Trophoblast cell (in vitro differentiated cells and primary cell): ENCODE results near the gene HGFAC.

ENCODE experiments used
- DNase-seq, 2 donors: peaks; one replicate each; pipeline ENCODE4 v3.0.0-alpha.2; 2016
- H2AFZ ChIP-seq: 2 replicates; pipeline ENCODE4 v1.6.1; 2013; ENCODE audit warnings: low read length, moderate library complexity, mild to moderate bottlenecking; ENCODE audit not compliant: insufficient read depth, poor library complexity
- H2AK5ac ChIP-seq: 2 replicates; pipeline ENCODE4 v1.6.1; 2013; ENCODE audit warnings: mild to moderate bottlenecking, low read length
- H2BK120ac ChIP-seq: 2 replicates; pipeline ENCODE4 v1.6.1; 2013; ENCODE audit warnings: low read length, mild to moderate bottlenecking, moderate library complexity; ENCODE audit not compliant: insufficient read depth, poor library complexity
- H2BK12ac ChIP-seq: 2 replicates; pipeline ENCODE4 v1.6.1; 2013; ENCODE audit warnings: mild to moderate bottlenecking, low read length, moderate library complexity
- H2BK5ac ChIP-seq: 2 replicates; pipeline ENCODE4 v1.6.1; 2013; ENCODE audit warnings: low read length, low read depth, moderate library complexity, mild to moderate bottlenecking; ENCODE audit not compliant: poor library complexity
- H3K14ac ChIP-seq: 2 replicates; pipeline ENCODE4 v1.6.1; 2013; ENCODE audit warnings: mild to moderate bottlenecking, low read length
- H3K18ac ChIP-seq: 2 replicates; pipeline ENCODE4 v1.6.1; 2013; ENCODE audit warnings: mild to moderate bottlenecking, low read length
- H3K23ac ChIP-seq: 2 replicates; pipeline ENCODE4 v1.6.1; 2013; ENCODE audit warnings: low read length
- H3K27ac ChIP-seq: 2 replicates; pipeline ENCODE4 v1.5.1; 2013; ENCODE audit warnings: low read depth, mild to moderate bottlenecking, inconsistent platforms, low read length, moderate library complexity
- H3K27me3 ChIP-seq: 2 replicates; pipeline ENCODE4 v1.6.1; 2013; ENCODE audit warnings: inconsistent platforms, mild to moderate bottlenecking, low read length, moderate library complexity; ENCODE audit not compliant: insufficient read depth
- H3K36me3 ChIP-seq, 2 experiments: 1 replicate in 1 of 2; 2 replicates in 1 of 2; pipeline ENCODE4 v1.6.1; 2013; ENCODE audit warnings: low read length in 2 of 2, mild to moderate bottlenecking in 2 of 2, moderate library complexity in 1 of 2; ENCODE audit not compliant: insufficient read depth in 2 of 2, control insufficient read depth in 1 of 2
- H3K4ac ChIP-seq: 2 replicates; pipeline ENCODE4 v1.6.1; 2013; ENCODE audit warnings: low read depth, mild to moderate bottlenecking, low read length, moderate library complexity
- H3K4me1 ChIP-seq, 2 experiments: 1 replicate in 1 of 2; 2 replicates in 1 of 2; pipeline ENCODE4 v1.6.1; 2013; ENCODE audit warnings: low read length in 2 of 2, mild to moderate bottlenecking in 2 of 2, moderate library complexity in 1 of 2; ENCODE audit not compliant: insufficient read depth in 2 of 2, control insufficient read depth in 1 of 2
- H3K4me2 ChIP-seq: 2 replicates; pipeline ENCODE4 v1.6.1; 2013; ENCODE audit warnings: inconsistent platforms, mild to moderate bottlenecking, low read length, moderate library complexity
- H3K4me3 ChIP-seq: 2 replicates; pipeline ENCODE4 v1.5.1; 2013; ENCODE audit warnings: mild to moderate bottlenecking, low read depth, low read length, inconsistent platforms
- H3K79me1 ChIP-seq: one replicate; pipeline ENCODE4 v1.6.1; 2013; ENCODE audit warnings: low read length
- H3K79me2 ChIP-seq: 2 replicates; pipeline ENCODE4 v1.6.1; 2013; ENCODE audit warnings: low read length, mild to moderate bottlenecking; ENCODE audit not compliant: control insufficient read depth, insufficient read depth, poor library complexity
- H3K9ac ChIP-seq: 2 replicates; pipeline ENCODE4 v1.6.1; 2013; ENCODE audit warnings: mild to moderate bottlenecking, low read length
- H3K9me3 ChIP-seq: 2 replicates; pipeline ENCODE4 v1.6.1; 2013; ENCODE audit warnings: low read depth, mild to moderate bottlenecking, control low read depth, inconsistent platforms, low read length; ENCODE audit not compliant: insufficient read depth
- H4K12ac ChIP-seq: 2 replicates; pipeline ENCODE4 v1.6.1; 2013; ENCODE audit warnings: low read depth, mild to moderate bottlenecking, low read length, moderate library complexity
- H4K8ac ChIP-seq: 2 replicates; pipeline ENCODE4 v1.6.1; 2013; ENCODE audit warnings: low read depth, mild to moderate bottlenecking, low read length, moderate library complexity
- H4K91ac ChIP-seq: one replicate; pipeline ENCODE4 v1.6.1; 2013; ENCODE audit warnings: low read depth, mild to moderate bottlenecking, low read length, moderate library complexity
- WGBS: extraction: QIAGEN DNeasy Blood & Tissue Kit; methylation state at CpG from one replicate; pipeline ENCODE4 v1.1.7; 2013; ENCODE audit warnings: missing lambda C conversion rate; ENCODE audit not compliant: insufficient read length, insufficient coverage; ENCODE audit errors: extremely low coverage; 5-methylcytosine and 5-hydroxymethylcytosine counted together

The HGFAC gene

DNA sequence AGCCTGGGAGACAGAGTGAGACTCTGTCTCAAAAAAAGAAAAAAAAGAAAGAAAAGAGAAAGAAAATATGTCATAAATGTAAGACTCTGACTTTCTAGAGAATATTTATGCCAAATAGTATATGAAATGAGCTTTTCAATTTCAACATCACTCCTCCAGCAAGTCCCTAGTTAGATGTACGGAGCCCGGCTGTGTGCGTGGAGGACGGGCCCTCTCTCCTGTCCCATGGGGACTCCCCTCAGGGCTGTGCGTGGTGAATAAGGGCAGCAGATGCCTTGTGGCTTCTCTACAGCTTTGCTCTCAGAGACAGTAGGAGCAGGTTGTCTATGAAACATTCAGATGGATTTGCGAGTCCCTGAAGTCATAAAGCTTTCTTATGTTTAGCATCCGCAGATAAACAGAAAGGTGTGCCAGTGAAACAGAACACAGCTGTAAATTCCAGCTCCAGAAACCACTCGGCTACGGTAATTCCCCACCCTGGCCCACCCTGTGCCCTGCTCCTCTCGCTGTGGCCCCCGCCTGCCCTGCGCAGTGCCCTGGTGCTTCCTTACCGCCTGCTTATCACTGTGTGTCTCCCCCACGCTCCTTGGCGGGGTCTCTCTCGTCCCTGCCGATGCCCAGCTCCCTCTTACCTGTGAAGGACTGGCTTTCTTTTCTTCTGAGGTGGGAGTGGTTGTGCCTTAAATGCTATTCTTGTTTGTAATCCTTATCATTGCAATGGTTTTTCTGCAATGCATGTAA is 13.9 kb upstream of the HGFAC start:
- no peak overlapping the region for H2BK5ac ChIP-seq
- no peaks in the 10 kb centered on the region for H3K79me2 ChIP-seq
- no peak overlapping the region for H2BK12ac ChIP-seq
- H3K9me3 ChIP-seq: peaks cover 4% of the 10 kb centered on the region
- H3K27ac ChIP-seq: no peak overlapping the region
- H3K4me1 ChIP-seq: no peaks in the 10 kb centered on the region
- no peak overlapping the region for H4K12ac ChIP-seq
- no peak overlapping the region for H4K91ac ChIP-seq
- H3K9ac ChIP-seq: no peak overlapping the region
- no peak overlapping the region for H3K14ac ChIP-seq
- H3K27me3 ChIP-seq: no peaks in the 10 kb centered on the region
- no peak overlapping the region for H3K4ac ChIP-seq
- no peak overlapping the region for H3K23ac ChIP-seq
- no peak overlapping the region for H3K4me3 ChIP-seq
- no peak overlapping the region for H3K4me2 ChIP-seq
- no peak for DNase-seq
- H3K36me3 ChIP-seq: peaks cover 16 to 19% of the 10 kb centered on the region in 2 experiments
- H4K8ac ChIP-seq: no peak overlapping the region
- H3K79me1 ChIP-seq: no peaks in the 10 kb centered on the region
- WGBS: no CpG with 5 or more reads among the region's 17 CpGs
- no peak overlapping the region for H3K18ac ChIP-seq
- H2AK5ac ChIP-seq: no peak overlapping the region
- no peak overlapping the region for H2BK120ac ChIP-seq
- no peak overlapping the region for H2AFZ ChIP-seq

GRCh38 chr4:3429651-3430050 is 12.1 kb upstream of the HGFAC start:
- no CpG with 5 or more reads among the region's 12 CpGs for WGBS
- Histone ChIP-seq H3K18ac (no peak overlapping the region), H4K8ac (no peak overlapping the region), H3K14ac (no peak overlapping the region), H3K36me3 (peaks cover 14 to 15% of the 10 kb centered on the region in 2 experiments), H3K79me2 (no peaks in the 10 kb centered on the region), H3K27me3 (no peaks in the 10 kb centered on the region), H3K4me1 (no peaks in the 10 kb centered on the region), H2BK5ac (no peak overlapping the region), H2AK5ac (no peak overlapping the region), H4K12ac (no peak overlapping the region), H4K91ac (no peak overlapping the region), H3K9ac (no peak overlapping the region), H3K23ac (no peak overlapping the region), H2AFZ (no peak overlapping the region), H2BK12ac (no peak overlapping the region), H3K4me3 (no peak overlapping the region), H3K79me1 (no peaks in the 10 kb centered on the region), H3K27ac (no peak overlapping the region), H3K4ac (no peak overlapping the region), H2BK120ac (no peak overlapping the region), H3K4me2 (no peak overlapping the region), H3K9me3 (peaks cover 4% of the 10 kb centered on the region)
- DNase-seq: no peak

DNA sequence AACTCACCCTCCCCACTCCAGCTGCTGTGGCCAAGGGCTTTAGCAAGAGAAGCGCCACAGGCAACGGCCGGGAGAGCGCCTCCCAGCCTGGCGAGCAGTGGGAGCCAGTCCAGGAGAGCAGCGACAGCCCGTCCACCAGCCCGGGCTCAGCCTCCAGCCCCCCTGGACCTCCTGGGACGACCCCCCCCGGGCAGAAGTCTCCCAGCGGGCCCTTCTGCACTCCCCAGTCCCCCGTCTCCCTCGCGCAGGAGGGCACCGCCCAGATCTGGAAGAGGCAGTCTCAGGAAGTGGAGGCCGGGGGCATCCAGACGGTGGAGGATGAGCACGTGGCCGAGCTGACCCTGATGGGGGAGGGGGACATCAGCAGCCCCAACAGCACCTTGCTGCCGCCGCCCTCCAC is 11.2 kb upstream of the HGFAC start:
- no peak for DNase-seq
- Histone ChIP-seq H2AK5ac (no peak overlapping the region), H3K23ac (no peak overlapping the region), H4K91ac (no peak overlapping the region), H3K9ac (no peak overlapping the region), H3K27me3 (no peaks in the 10 kb centered on the region), H3K4me1 (no peaks in the 10 kb centered on the region), H3K79me1 (no peaks in the 10 kb centered on the region), H3K9me3 (peaks cover 2% of the 10 kb centered on the region), H3K18ac (no peak overlapping the region), H2BK5ac (no peak overlapping the region), H4K12ac (no peak overlapping the region), H3K79me2 (no peaks in the 10 kb centered on the region), H3K4ac (no peak overlapping the region), H3K27ac (no peak overlapping the region), H3K4me3 (no peak overlapping the region), H3K14ac (no peak overlapping the region), H3K36me3 (peaks cover 14 to 15% of the 10 kb centered on the region in 2 experiments), H3K4me2 (no peak overlapping the region), H2BK12ac (no peak overlapping the region), H2AFZ (no peak overlapping the region), H2BK120ac (no peak overlapping the region), H4K8ac (no peak overlapping the region)
- no CpG with 5 or more reads among the region's 21 CpGs for WGBS

DNA sequence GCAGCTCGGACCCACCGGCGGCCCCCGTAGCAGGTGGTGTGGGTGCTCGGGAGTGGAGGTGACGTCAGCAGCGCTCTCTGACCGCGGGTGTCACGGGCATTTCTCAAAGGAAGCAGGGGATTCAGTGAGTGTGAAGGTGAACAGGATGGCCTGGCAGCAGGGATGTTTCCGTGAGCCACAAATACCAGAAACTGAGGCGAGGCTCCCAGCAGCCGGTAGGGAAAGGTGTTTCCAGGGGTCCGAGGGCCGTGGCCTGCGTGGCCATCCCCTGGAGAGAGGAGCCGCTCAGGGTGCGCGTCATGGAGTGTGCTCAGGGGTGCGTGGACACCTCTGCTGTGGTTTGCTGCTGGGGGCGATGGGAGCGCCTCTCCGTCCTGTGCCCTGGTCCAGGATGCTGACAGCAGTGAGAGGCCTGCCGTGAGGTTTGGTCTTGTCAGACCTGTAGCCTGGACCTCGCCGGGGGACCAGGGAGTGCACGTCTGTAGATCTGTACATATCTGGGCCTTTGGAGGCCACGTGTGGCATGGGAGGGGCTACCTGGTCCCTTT is 10.2 kb upstream of the HGFAC start:
- Histone ChIP-seq H2BK12ac (no peak overlapping the region), H3K27me3 (no peaks in the 10 kb centered on the region), H3K14ac (no peak overlapping the region), H3K9ac (no peak overlapping the region), H4K91ac (no peak overlapping the region), H3K9me3 (peaks cover 2% of the 10 kb centered on the region), H3K4me2 (no peak overlapping the region), H3K23ac (no peak overlapping the region), H3K4me1 (no peaks in the 10 kb centered on the region), H3K4me3 (no peak overlapping the region), H3K4ac (no peak overlapping the region), H3K18ac (no peak overlapping the region), H4K12ac (no peak overlapping the region), H3K27ac (no peak overlapping the region), H3K36me3 (peaks cover 14 to 15% of the 10 kb centered on the region in 2 experiments), H3K79me1 (no peaks in the 10 kb centered on the region), H2BK5ac (no peak overlapping the region), H4K8ac (no peak overlapping the region), H2BK120ac (no peak overlapping the region), H3K79me2 (no peaks in the 10 kb centered on the region), H2AK5ac (no peak overlapping the region), H2AFZ (no peak overlapping the region)
- no CpG with 5 or more reads among the region's 28 CpGs for WGBS
- no peak for DNase-seq
